IMR-90 (cell line): ENCODE results near the gene TBCE. TPM values are rescaled to one million over a fixed set of nuclear protein-coding genes. Genes with fewer than 3 reads are reported as not detected.

Experiments used
- ATAC-seq: fragments of 200-7000 bp; cut with Tn5 transposase; 2 replicates; pipeline ENCODE4 v1.9.1; 2020; ENCODE audit warnings: low read depth, mild to moderate bottlenecking, moderate library complexity
- BruUV-seq: library from RNA; stranded (reverse); fragments of 400-500 nt; replicated peaks from 2 replicates; lab custom pipeline; 2021; lab: Mats Ljungman, UMichigan
- CTCF ChIA-PET: fragments of 300-600 bp; formaldehyde crosslinking; extraction: SDS; loops from one replicate; lab custom pipeline; 2021; ENCODE audit warnings: antibody characterized with exemption; lab: Yijun Ruan, JAX
- POLR2A ChIA-PET: fragments of 300-600 bp; sonication (Branson Sonifier 250); formaldehyde crosslinking; loops from one replicate; lab custom pipeline; 2022; ENCODE audit warnings: antibody characterized with exemption; ENCODE audit not compliant: unreplicated experiment; lab: Charles Lee
- DNase-seq: peaks from one replicate; pipeline ENCODE4 v3.0.0; 2013
- H2AFZ ChIP-seq: replicated peaks from 2 replicates; pipeline ENCODE3; 2013; ENCODE audit warnings: low read length, mild to moderate bottlenecking; ENCODE audit not compliant: poor library complexity
- H2AK5ac ChIP-seq: 2 replicates; pipeline ENCODE4 v1.6.1; 2013; ENCODE audit warnings: low read depth, low read length, inconsistent platforms
- H2AK9ac ChIP-seq: replicated peaks from 2 replicates; pipeline ENCODE3; 2013; ENCODE audit warnings: mild to moderate bottlenecking, low read depth, low read length, moderate library complexity; ENCODE audit not compliant: poor library complexity
- H2BK120ac ChIP-seq: 2 replicates; pipeline ENCODE4 v1.6.1; 2013; ENCODE audit warnings: low read depth, low read length, inconsistent platforms
- H2BK15ac ChIP-seq: 3 replicates; pipeline ENCODE4 v1.6.1; 2013; ENCODE audit warnings: low read depth, low read length, inconsistent platforms
- H2BK20ac ChIP-seq: 2 replicates; pipeline ENCODE4 v1.6.1; 2013; ENCODE audit warnings: low read depth, mild to moderate bottlenecking, inconsistent platforms, low read length, moderate library complexity
- H2BK5ac ChIP-seq: 2 replicates; pipeline ENCODE4 v1.6.1; 2013; ENCODE audit warnings: mild to moderate bottlenecking, low read depth, low read length, inconsistent platforms; ENCODE audit not compliant: poor library complexity, severe bottlenecking
- H3K14ac ChIP-seq: replicated peaks from 2 replicates; pipeline ENCODE4 v1.6.1; 2013; ENCODE audit warnings: low read depth, low read length, inconsistent platforms
- H3K18ac ChIP-seq: 2 replicates; pipeline ENCODE4 v1.6.1; 2013; ENCODE audit warnings: low read depth, low read length, control low read depth
- H3K23ac ChIP-seq: 2 replicates; pipeline ENCODE4 v1.6.1; 2013; ENCODE audit warnings: low read depth, low read length, inconsistent platforms
- H3K27ac ChIP-seq: 2 replicates; pipeline ENCODE4 v1.5.1; 2013; ENCODE audit warnings: mild to moderate bottlenecking, control low read depth, low read length; ENCODE audit not compliant: insufficient read depth
- H3K27me3 ChIP-seq: 2 replicates; pipeline ENCODE4 v1.6.1; 2013; ENCODE audit warnings: low read length; ENCODE audit not compliant: control insufficient read depth, insufficient read depth
- H3K36me3 ChIP-seq: 2 replicates; pipeline ENCODE4 v1.6.1; 2013; ENCODE audit warnings: low read length, mixed read lengths; ENCODE audit not compliant: control insufficient read depth, insufficient read depth
- H3K4ac ChIP-seq: 2 replicates; pipeline ENCODE4 v1.6.1; 2013; ENCODE audit warnings: low read depth, low read length, inconsistent platforms
- H3K4me1 ChIP-seq: 2 replicates; pipeline ENCODE4 v1.6.1; 2013; ENCODE audit warnings: low read length, mixed read lengths; ENCODE audit not compliant: control insufficient read depth, insufficient read depth
- H3K4me2 ChIP-seq: 2 replicates; pipeline ENCODE4 v1.6.1; 2013; ENCODE audit warnings: low read depth, mild to moderate bottlenecking, control low read depth, low read length, moderate library complexity
- H3K4me3 ChIP-seq: 2 replicates; pipeline ENCODE4 v1.5.1; 2013; ENCODE audit warnings: low read depth, mild to moderate bottlenecking, control low read depth, low read length, moderate library complexity; ENCODE audit not compliant: insufficient read depth
- H3K56ac ChIP-seq: 2 replicates; pipeline ENCODE4 v1.6.1; 2013; ENCODE audit warnings: low read length, inconsistent platforms; ENCODE audit not compliant: insufficient read depth; ENCODE audit errors: extremely low read depth
- H3K79me1 ChIP-seq, 2 experiments: 2 replicates each; pipeline ENCODE4 v1.6.1; 2013; ENCODE audit warnings: low read length in 2 of 2, inconsistent platforms in 1 of 2, low read depth in 1 of 2
- H3K9ac ChIP-seq: 2 replicates; pipeline ENCODE4 v1.6.1; 2013; ENCODE audit warnings: low read depth, low read length, control low read depth
- H3K9me1 ChIP-seq: 2 replicates; pipeline ENCODE4 v1.6.1; 2013; ENCODE audit warnings: low read length, inconsistent platforms; ENCODE audit not compliant: insufficient read depth
- H3K9me3 ChIP-seq: 2 replicates; pipeline ENCODE4 v1.6.1; 2013; ENCODE audit warnings: low read length; ENCODE audit not compliant: control insufficient read depth, insufficient read depth
- H4K20me1 ChIP-seq: 2 replicates; pipeline ENCODE4 v1.6.1; 2013; ENCODE audit warnings: low read length, inconsistent platforms; ENCODE audit not compliant: insufficient read depth
- H4K5ac ChIP-seq: 2 replicates; pipeline ENCODE4 v1.6.1; 2013; ENCODE audit warnings: mild to moderate bottlenecking, low read depth, low read length, control low read depth
- H4K8ac ChIP-seq, 2 experiments: 2 replicates each; pipeline ENCODE4 v1.6.1; 2013; ENCODE audit warnings: low read depth in 2 of 2, low read length in 2 of 2, control low read depth in 1 of 2, inconsistent platforms in 1 of 2
- H4K91ac ChIP-seq: 2 replicates; pipeline ENCODE4 v1.6.1; 2013; ENCODE audit warnings: low read depth, low read length, inconsistent platforms; ENCODE audit not compliant: insufficient read depth
- BHLHE40 ChIP-seq: fragments of 150-350 bp; IDR thresholded peaks from 2 replicates; pipeline ENCODE4 v1.6.1; 2016; ENCODE audit warnings: mild to moderate bottlenecking, low read depth, low read length
- CEBPB ChIP-seq: IDR thresholded peaks from 2 replicates; pipeline ENCODE4 v1.6.1; 2012; ENCODE audit warnings: low read depth, low read length, improper control_type of control experiment
- CTCF ChIP-seq: conservative IDR thresholded peaks from 2 replicates; pipeline ENCODE4 v1.5.1; 2012; ENCODE audit warnings: mild to moderate bottlenecking, low read depth, low read length, improper control_type of control experiment
- MAFK ChIP-seq: IDR thresholded peaks from 2 replicates; pipeline ENCODE4 v1.6.1; 2012; ENCODE audit warnings: low read depth, low read length, improper control_type of control experiment
- MXI1 ChIP-seq: IDR thresholded peaks from 2 replicates; pipeline ENCODE4 v1.6.1; 2012; ENCODE audit warnings: low read depth, mild to moderate bottlenecking, low read length, moderate library complexity, borderline replicate concordance
- NFE2L2 ChIP-seq: fragments of 150-350 bp; IDR thresholded peaks from 2 replicates; pipeline ENCODE4 v1.6.1; 2016; ENCODE audit warnings: low read depth, mild to moderate bottlenecking, low read length
- RAD21 ChIP-seq: IDR thresholded peaks from 2 replicates; pipeline ENCODE4 v1.6.1; 2012; ENCODE audit warnings: low read length, improper control_type of control experiment
- RFX5 ChIP-seq: IDR thresholded peaks from 2 replicates; pipeline ENCODE4 v1.8.0; 2012; ENCODE audit warnings: low read depth, mild to moderate bottlenecking, low read length, moderate library complexity
- SMC3 ChIP-seq: fragments of 150-350 bp; IDR thresholded peaks from 2 replicates; pipeline ENCODE4 v1.6.1; 2016; ENCODE audit warnings: low read depth, mild to moderate bottlenecking, antibody characterized with exemption, low read length, moderate library complexity
- WGBS, 2 experiments: methylation state at CpG; one replicate each; pipeline versions ENCODE4 v1.1.5 to v1.1.7; 2013; ENCODE audit warnings: missing lambda C conversion rate in 2 of 2; ENCODE audit not compliant: insufficient read length in 1 of 2; ENCODE audit errors: extremely low coverage in 2 of 2; 5-methylcytosine and 5-hydroxymethylcytosine counted together
- dilution Hi-C: fragments of 300-500 bp; cut with HindIII; formaldehyde crosslinking; loops from one replicate; pipeline ENCODE4 v1.14.3; 2018; ENCODE audit warnings: low sequenced_read_pairs; ENCODE audit not compliant: unreplicated experiment
- in situ Hi-C: fragments of 300-500 bp; cut with MboI; formaldehyde crosslinking; loops from 3 replicates; pipeline ENCODE4 v1.14.3; 2019; ENCODE audit warnings: low sequenced_read_pairs, inconsistent platforms, mixed read lengths
- intact Hi-C: fragments of 100-400 bp; cut with micrococcal nuclease; formaldehyde crosslinking; loops from 2 replicates; pipeline ENCODE4 v1.10.0; 2022
- polyA plus RNA-seq, 3 experiments: library from polyadenylated mRNA; depleted of rRNA; stranded (reverse); fragments of >200 nt; gene quantifications; 2 replicates each; pipeline ENCODE4 v1.2.3, GENCODE V29; 2012; ENCODE audit warnings: low replicate concordance in 1 of 3
- total RNA-seq: library from RNA; depleted of rRNA; stranded (reverse); fragments of >200 nt; gene quantifications from 2 replicates; pipeline ENCODE4 v1.2.3, GENCODE V29; 2012

Gene TBCE
- total and polyA plus RNA-seq, 2 of the 4 experiments (the other 2 are of a cell fraction), result 25.3 to 26.7 TPM

- peak; percentile 98 for TF ChIP-seq MXI1
These were observed at the start of gene TBCE (continued) for GRCh38 chr1:235367000-235367908.

GRCh38 chr1:235319255-235319654, 48.0 kb upstream of the TBCE start:
- Histone ChIP-seq H4K91ac (no peak overlapping the region), H3K4ac (no peak overlapping the region), H3K4me3 (no peak overlapping the region), H3K4me2 (no peak overlapping the region), H3K4me1 (no peaks in the 10 kb centered on the region), H3K23ac (0 out of 2 replicates have a peak overlapping the region, but pooled peaks have one; percentile 44), H2BK20ac (no peak overlapping the region), H4K20me1 (peaks cover 91% of the 10 kb centered on the region), H3K27me3 (no peaks in the 10 kb centered on the region), H2BK5ac (no peak overlapping the region), H2AK5ac (no peak overlapping the region), H3K79me1 (peaks cover 3 to 61% of the 10 kb centered on the region in 2 experiments; a peak in 3 of 4 replicates), H3K9me1 (peaks cover 11% of the 10 kb centered on the region), H3K27ac (no peak overlapping the region), H2BK15ac (no peak overlapping the region), H4K8ac (no peak overlapping the region), H3K9me3 (no peaks in the 10 kb centered on the region), H3K14ac (no peak overlapping the region), H3K56ac (no peak overlapping the region), H3K18ac (no peak overlapping the region), H2AFZ (no peak overlapping the region), H3K9ac (no peak overlapping the region), H2BK120ac (no peak overlapping the region), H2AK9ac (no peak overlapping the region), H3K36me3 (peaks cover 8% of the 10 kb centered on the region), H4K5ac (no peak overlapping the region)
- TF ChIP-seq SMC3 (no peak), RFX5 (no peak), RAD21 (no peak), MAFK (no peak), NFE2L2 (no peak), BHLHE40 (no peak), CTCF (no peak), CEBPB (peak; percentile 46)
- WGBS, 2 experiments, result no CpG with 5 or more reads among the region's 2 CpGs
- intact Hi-C loops (no loop called here), dilution Hi-C loops (no loop called here), in situ Hi-C loops (no loop called here)
- BruUV-seq, result no TSS peak
- ChIA-PET POLR2A (no interaction called here), CTCF (no interaction called here)
- DNase-seq (no peak), ATAC-seq (no peak)
